HG03095 (cell line): ENCODE measurements around the gene REXO4.

Experiments
- ATAC-seq: cut with Tn5 transposase; IDR thresholded peaks from one replicate; pipeline ENCODE4 v1.9.1; 2021; ENCODE audit warnings: moderate library complexity; ENCODE audit not compliant: unreplicated experiment

Gene REXO4

GRCh38 chr9:133370685-133371084 lies 47.1 kb downstream of the REXO4 start:
- no peak for ATAC-seq

GRCh38 chr9:133369933-133370332 lies 47.9 kb downstream of the REXO4 start:
- no peak for ATAC-seq

- no peak for ATAC-seq
Observed at GRCh38 chr9:133369422-133369821, 48.4 kb downstream of the REXO4 start.

GRCh38 chr9:133368249-133368881 lies 49.4 kb downstream of the REXO4 start:
- no peak for ATAC-seq

- ATAC-seq = no peak
Observed at GRCh38 chr9:133367778-133368177, 50.0 kb downstream of the REXO4 start.

- no peak for ATAC-seq
Observed at GRCh38 chr9:133367221-133367620, 50.6 kb downstream of the REXO4 start.

GRCh38 chr9:133366435-133366834 lies 51.4 kb downstream of the REXO4 start:
- no peak for ATAC-seq

GRCh38 chr9:133362359-133363044 lies 55.3 kb downstream of the REXO4 start:
- ATAC-seq = no peak

- no peak for ATAC-seq
Observed at GRCh38 chr9:133361507-133362092, 56.2 kb downstream of the REXO4 start.

- no peak for ATAC-seq
Observed at GRCh38 chr9:133360400-133361393, 57.1 kb downstream of the REXO4 start.

GRCh38 chr9:133359399-133360175 lies 58.2 kb downstream of the REXO4 start:
- ATAC-seq = no peak

- ATAC-seq = no peak
Observed at GRCh38 chr9:133357656-133358055, 60.2 kb downstream of the REXO4 start.

- ATAC-seq = peak; percentile 49
Observed at GRCh38 chr9:133356391-133357091, 61.3 kb downstream of the REXO4 start, which contains the start of the genes SURF1 and SURF2. TSS of gene SURF1 (minus strand) at chr9:133356487. CDS start at chr9:133356453, 34 bp downstream. TSS of gene SURF2 (plus strand) at chr9:133356550. CDS start at chr9:133356593, 43 bp downstream.
